C4-2B (cell line): ENCODE measurements around the gene LSMEM2.

Experiments
- CTCF ChIP-seq: fragments of 450-650 bp; conservative IDR thresholded peaks from 2 replicates; pipeline ENCODE4 v1.5.1; 2017; ENCODE audit warnings: mild to moderate bottlenecking
- ZFX ChIP-seq: fragments of 450-650 bp; IDR thresholded peaks from 2 replicates; pipeline ENCODE4 v1.6.1; 2017

- TF ChIP-seq CTCF (no peak), ZFX (no peak)
Measured at GRCh38 chr3:50322386-50323091, 43.7 kb downstream of the LSMEM2 start, which contains the start of gene HYAL2.
